ENCODE measurements around the gene SYT7.

DNA sequence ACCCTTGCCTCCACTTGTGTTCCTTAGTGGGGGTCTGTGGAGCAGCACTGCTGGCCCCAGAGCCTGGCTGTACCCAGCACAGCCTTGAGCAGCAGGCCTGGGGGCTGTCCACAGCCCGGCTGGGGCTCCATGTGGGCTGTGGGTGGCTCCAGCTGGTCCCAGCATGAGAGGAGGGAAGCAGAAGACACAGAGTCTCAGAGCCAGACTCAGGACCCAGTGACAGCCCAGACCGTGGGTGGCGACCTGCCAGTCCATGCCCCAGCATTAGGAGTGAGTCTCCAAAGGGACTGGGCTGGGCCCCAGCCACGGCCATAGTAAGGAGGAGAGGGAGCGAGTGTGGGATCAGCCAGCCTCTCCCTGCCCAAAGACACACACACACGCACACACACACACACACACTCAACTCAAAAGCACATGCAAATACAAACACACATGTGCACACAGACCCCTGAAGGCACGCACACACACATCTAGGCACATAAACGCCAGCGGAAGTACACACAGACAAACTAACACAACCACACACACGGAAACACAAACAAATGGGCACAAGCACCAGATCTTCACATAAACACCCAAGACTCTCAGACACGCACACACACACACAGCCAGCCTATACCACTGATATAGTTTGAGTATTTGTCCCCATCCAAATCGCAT lies 89.0 kb downstream of the SYT7 start:
- TF ChIP-seq, protein P1, sequence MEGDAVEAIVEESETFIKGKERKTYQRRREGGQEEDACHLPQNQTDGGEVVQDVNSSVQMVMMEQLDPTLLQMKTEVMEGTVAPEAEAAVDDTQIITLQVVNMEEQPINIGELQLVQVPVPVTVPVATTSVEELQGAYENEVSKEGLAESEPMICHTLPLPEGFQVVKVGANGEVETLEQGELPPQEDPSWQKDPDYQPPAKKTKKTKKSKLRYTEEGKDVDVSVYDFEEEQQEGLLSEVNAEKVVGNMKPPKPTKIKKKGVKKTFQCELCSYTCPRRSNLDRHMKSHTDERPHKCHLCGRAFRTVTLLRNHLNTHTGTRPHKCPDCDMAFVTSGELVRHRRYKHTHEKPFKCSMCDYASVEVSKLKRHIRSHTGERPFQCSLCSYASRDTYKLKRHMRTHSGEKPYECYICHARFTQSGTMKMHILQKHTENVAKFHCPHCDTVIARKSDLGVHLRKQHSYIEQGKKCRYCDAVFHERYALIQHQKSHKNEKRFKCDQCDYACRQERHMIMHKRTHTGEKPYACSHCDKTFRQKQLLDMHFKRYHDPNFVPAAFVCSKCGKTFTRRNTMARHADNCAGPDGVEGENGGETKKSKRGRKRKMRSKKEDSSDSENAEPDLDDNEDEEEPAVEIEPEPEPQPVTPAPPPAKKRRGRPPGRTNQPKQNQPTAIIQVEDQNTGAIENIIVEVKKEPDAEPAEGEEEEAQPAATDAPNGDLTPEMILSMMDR (conservative IDR thresholded peaks at IDR 0.05; ENCODE audit: low read depth, low read length) = no peak
- TF ChIP-seq CHD1 (IDR thresholded peaks at IDR 0.05; ENCODE audit: low read depth, low read length) = no peak
- TF ChIP-seq RAD21 (IDR thresholded peaks at IDR 0.05; ENCODE audit: low read length) = no peak
- TF ChIP-seq CEBPB (IDR thresholded peaks at IDR 0.05; ENCODE audit: low read depth, low read length) = no peak
- TF ChIP-seq FOS (IDR thresholded peaks at IDR 0.05; ENCODE audit: low read depth, low read length) = no peak

Data from IMR-90 (cell line).